ENCODE results near the gene CLIC4.

- TF ChIP-seq RFX5 (IDR thresholded peaks at IDR 0.05; ENCODE audit: borderline replicate concordance, low read depth, low read length) (no peak), RAD21 (IDR thresholded peaks at IDR 0.05 in 1 of 2, conservative IDR thresholded peaks at IDR 0.05 in 1 of 2; ENCODE audit: low read depth in 2 of 2, low read length in 2 of 2) (no peak), JUND (IDR thresholded peaks at IDR 0.05; ENCODE audit: low read length) (no peak), CREB1 (IDR thresholded peaks at IDR 0.05) (no peak), BRCA1 (IDR thresholded peaks at IDR 0.05; ENCODE audit: low read depth, low read length) (no peak), EZH2 (IDR thresholded peaks at IDR 0.05; ENCODE audit: low read depth, low read length, severe bottlenecking) (no peak), RXRA (IDR thresholded peaks at IDR 0.05; ENCODE audit: insufficient read depth, low read depth, low read length) (no peak)
- TF ChIP-seq, protein P1, sequence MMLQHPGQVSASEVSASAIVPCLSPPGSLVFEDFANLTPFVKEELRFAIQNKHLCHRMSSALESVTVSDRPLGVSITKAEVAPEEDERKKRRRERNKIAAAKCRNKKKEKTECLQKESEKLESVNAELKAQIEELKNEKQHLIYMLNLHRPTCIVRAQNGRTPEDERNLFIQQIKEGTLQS (IDR thresholded peaks at IDR 0.05; ENCODE audit: insufficient read depth, low read depth, low read length): no peak
- TF ChIP-seq, protein P2, sequence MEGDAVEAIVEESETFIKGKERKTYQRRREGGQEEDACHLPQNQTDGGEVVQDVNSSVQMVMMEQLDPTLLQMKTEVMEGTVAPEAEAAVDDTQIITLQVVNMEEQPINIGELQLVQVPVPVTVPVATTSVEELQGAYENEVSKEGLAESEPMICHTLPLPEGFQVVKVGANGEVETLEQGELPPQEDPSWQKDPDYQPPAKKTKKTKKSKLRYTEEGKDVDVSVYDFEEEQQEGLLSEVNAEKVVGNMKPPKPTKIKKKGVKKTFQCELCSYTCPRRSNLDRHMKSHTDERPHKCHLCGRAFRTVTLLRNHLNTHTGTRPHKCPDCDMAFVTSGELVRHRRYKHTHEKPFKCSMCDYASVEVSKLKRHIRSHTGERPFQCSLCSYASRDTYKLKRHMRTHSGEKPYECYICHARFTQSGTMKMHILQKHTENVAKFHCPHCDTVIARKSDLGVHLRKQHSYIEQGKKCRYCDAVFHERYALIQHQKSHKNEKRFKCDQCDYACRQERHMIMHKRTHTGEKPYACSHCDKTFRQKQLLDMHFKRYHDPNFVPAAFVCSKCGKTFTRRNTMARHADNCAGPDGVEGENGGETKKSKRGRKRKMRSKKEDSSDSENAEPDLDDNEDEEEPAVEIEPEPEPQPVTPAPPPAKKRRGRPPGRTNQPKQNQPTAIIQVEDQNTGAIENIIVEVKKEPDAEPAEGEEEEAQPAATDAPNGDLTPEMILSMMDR (IDR thresholded peaks at IDR 0.05; ENCODE audit: control extremely low read depth in 1 of 3, insufficient read depth in 1 of 3, low read depth in 1 of 3, low read length in 3 of 3): no peak
Measured at GRCh38 chr1:24735509-24736375, 9.5 kb upstream of the CLIC4 start.
